KOPT-K1 (cell line): ENCODE results near the gene P2RY8.
"Not testable (repeated sequence)": the region's sequence is repeated elsewhere in the genome, so short reads cannot be mapped to it uniquely, and the experiment has no call there.

ENCODE experiments used
- H3K27ac ChIP-seq: fragments of 200-600 bp; sonication (generic); 2 replicates; pipeline ENCODE4 v1.5.1; 2016; ENCODE audit warnings: antibody characterized with exemption, mild to moderate bottlenecking, low read depth, low read length; ENCODE audit not compliant: poor library complexity, severe bottlenecking
- H3K36me3 ChIP-seq: fragments of 200-600 bp; sonication (generic); 2 replicates; pipeline ENCODE4 v1.5.1; 2017; ENCODE audit warnings: antibody characterized with exemption, mild to moderate bottlenecking, low read length, moderate library complexity; ENCODE audit not compliant: insufficient read depth
- H3K9me3 ChIP-seq: fragments of 200-600 bp; sonication (generic); 2 replicates; pipeline ENCODE4 v1.5.1; 2017; ENCODE audit warnings: antibody characterized with exemption, low read length, mild to moderate bottlenecking; ENCODE audit not compliant: insufficient read depth, poor library complexity, severe bottlenecking

The P2RY8 gene

DNA sequence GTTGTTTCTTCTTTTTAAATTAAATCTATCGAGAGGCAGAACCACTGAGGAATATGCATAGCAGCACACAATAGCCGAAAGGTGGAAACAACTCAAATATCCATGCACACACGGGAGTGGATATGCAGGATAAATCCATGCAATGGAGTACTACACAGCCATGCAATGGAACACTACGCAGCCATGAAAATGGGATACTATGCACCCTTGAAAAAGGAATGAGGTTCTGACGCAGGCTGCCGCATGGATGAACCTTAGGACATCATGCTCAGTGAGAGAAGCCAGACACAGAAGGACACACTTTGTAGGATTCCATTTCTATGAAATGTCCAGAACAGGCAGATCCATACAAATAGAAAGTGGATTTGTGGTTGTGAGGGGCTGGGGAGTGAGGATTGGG, 18.4 kb upstream of the P2RY8 start:
- no peaks in the 10 kb centered on the region for H3K36me3 ChIP-seq
- peaks cover 5% of the 10 kb centered on the region for H3K9me3 ChIP-seq
- H3K27ac ChIP-seq = no peak overlapping the region

DNA sequence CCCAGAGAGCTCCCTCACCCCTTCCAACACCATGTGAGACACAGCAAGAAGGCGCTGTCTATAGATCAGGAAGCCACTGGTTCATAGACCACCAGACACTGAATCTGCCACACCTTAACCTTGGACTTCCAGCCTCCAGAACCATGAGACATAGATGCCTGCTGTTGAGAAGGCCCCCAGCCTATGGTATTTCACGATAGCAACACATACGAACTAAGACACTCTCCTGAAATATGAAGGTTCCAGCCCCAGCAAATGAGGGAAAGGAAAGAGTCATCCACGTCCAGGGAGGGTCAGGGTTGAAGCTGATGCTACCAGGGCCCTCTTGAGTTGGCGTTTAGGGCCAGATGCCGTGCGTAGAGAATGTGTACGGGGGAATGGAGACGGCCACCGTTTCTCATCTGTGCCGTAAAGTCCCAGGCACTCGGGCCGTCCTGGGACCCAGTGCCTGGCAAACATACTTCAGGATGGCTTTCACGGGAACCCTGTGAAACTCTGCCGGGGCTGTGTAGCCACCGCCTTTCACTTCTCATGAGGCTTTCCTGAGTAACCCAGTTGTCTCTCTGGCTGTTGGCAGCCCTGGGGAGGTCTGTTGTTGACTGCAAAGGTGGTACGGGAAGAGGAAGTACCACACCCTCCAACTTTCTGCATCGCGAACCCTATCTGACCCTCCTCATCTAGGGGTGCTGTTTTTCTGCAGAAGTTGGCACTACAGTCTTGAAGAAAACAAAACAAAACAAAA, 17.7 kb upstream of the P2RY8 start:
- H3K36me3 ChIP-seq = no peaks in the 10 kb centered on the region
- peaks cover 5% of the 10 kb centered on the region for H3K9me3 ChIP-seq
- no peak overlapping the region for H3K27ac ChIP-seq

DNA sequence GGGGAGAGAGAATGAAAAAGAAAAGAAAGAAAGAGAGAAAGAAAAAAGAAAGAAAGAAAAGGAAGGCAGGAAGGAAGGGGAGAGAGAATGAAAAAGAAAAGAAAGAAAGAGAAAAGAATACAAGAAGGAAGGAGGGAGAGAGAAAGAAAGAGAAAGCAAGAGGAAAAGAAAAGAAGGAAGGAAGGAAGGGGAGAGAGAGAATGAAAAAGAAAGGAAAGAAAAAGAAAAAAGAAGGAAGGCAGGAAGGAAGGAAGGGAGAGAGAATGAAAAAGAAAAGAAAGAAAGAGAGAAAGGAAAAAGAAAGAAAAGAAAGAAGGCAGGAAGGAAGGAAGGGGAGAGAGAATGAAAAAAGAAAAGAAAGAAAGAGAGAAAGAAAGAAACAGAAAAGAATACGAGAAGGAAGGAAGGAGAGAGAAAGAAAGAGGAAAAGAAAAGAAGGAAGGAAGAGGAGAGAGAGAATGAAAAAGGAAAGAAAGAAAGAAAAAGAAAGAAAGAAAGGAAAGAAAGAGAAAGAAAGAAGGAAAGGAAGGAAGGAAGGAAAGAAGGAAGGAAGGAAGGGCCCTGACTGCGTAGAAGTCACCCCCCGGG, 15.1 kb upstream of the P2RY8 start:
- H3K27ac ChIP-seq = no peak overlapping the region
- peaks cover 12% of the 10 kb centered on the region for H3K9me3 ChIP-seq
- H3K36me3 ChIP-seq = no peaks in the 10 kb centered on the region

DNA sequence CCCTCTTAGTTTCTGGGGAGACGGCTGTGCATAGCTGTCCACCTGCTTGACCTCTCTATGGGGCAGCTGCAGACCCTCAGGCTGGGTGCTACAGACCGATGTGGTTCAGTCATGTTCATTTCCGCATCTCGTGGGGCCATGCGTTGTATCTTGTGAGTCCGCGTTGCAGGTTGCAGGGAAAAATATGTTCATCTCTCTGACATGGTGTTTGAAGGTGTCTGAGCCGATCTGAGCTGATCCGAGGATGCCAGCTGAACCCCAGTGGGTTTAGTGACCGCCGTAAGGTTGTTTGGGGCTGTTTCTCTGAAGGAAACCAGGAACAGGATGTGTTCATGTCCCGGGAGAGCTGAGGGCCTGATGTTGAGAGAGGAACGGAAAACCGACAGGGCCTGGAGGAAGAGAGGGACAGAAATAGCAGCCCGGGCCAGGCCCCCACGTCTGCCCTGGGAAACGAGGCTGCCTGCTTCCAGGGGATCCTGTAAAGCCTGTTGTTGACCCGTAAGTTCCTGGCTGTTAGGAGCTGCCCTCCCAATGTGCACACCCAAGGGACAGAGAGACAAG, 9.8 kb upstream of the P2RY8 start:
- H3K27ac ChIP-seq = no peak overlapping the region
- H3K36me3 ChIP-seq = no peaks in the 10 kb centered on the region

DNA sequence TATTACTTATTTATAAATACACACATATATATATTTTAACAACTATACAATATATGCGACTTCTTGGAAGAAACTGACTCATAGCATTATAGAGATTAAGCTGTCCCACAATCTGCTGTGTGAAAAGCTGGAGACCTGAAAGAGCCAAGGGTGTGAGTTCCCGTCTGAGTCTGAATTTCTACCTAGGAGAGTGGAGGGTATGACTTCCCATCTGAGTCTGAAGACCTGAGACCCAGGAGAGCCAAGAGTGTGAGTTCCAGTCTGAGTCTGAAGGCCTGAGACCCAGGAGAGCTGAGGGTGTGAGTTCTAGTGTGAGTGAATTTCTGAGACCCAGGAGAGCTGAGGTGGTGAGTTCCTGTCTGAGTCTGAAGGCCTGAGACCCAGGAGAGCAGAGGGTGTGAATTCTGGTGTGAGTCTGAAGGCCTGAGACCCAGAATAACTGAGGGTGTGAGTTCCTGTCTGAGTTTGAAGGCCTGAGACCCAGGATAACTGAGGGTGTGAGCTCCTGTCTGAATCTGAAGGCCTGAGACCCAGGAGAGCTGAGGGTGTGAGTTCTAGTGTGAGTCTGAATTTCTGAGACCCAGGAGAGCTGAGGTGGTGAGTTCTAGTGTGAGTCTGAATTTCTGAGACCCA, 8.9 kb upstream of the P2RY8 start:
- no peaks in the 10 kb centered on the region for H3K36me3 ChIP-seq
- peak overlapping the region; percentile 25 for H3K27ac ChIP-seq
- H3K9me3 ChIP-seq = peaks cover 7% of the 10 kb centered on the region

More for the DNA sequence above, 9.8 kb upstream of the P2RY8 start:
- H3K9me3 ChIP-seq = peaks cover 7% of the 10 kb centered on the region

DNA sequence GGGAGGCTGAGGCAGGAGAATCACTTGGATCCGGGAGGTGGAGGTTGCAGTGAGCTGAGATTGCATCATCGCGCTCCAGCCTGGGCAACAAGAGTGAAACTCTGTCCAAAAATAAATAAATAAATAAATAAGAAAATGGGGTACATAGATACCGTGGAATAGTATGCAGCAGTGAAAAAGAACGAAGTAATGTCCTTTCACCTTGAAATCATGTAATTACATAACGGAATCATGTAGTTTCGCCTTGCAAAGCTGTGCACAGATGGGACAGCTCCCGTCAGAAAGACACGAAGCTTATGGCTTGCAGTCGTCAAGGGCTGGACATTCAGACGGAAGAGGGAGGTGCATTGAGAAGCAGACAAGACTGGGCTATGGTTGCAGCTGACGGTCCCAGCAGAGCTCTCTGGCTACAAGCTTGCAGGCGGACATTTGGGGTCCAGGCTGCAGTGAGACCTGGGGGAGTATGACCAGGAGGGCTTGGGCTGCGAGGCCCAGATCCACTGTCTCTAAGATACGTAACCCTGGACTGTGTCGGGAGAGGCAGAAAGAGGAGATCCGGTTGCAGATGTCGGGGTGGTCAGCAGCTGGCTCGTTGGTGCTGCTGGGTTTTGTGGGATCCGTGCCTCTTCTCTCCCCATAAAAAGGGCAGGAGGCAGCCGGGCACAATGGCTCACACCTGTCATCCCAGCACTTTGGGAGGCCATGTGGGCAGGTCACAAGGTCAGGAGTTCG, 6.2 kb upstream of the P2RY8 start:
- Histone ChIP-seq H3K9me3 (no peaks in the 10 kb centered on the region), H3K27ac (no peak overlapping the region), H3K36me3 (no peaks in the 10 kb centered on the region)

DNA sequence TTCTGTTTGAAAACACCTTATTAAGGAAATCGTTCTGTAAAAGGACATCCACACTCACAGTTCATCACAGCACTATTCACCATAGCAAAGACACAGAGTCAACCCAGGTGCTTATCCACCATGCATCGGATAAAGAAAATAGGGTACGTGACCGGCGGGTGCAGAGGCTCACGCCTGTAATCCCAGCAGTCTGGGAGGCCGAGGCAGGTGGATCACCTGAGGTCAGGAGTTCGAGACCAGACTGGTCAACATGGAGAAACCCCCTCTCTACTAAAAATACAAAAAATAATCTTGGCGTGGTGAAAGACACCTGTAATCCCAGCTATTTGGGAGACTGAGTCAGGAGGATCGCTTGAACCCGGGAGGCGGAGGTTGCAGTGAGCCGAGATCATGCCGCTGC, 2.2 kb upstream of the P2RY8 start:
- not testable (repeated sequence) for H3K9me3 ChIP-seq, H3K36me3 ChIP-seq
- peak overlapping the region; percentile 94 for H3K27ac ChIP-seq

DNA sequence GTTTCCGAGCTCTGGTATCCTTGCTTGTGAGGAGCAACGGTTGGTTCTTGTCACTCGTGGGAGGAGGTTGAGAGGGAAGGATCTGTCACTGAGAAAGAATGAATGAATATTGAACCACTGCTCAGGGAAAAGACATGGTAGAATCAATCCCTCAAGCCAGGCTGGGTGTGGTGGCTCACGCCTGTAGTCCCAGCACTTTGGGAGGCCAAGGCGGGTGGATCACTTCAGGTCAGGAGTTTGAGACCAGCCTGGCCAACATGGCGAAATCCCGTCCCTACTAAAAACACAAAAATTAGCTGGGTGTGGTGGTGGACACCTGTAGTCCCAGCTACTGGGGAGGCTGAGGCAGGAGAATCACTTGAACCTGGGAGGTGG, 718 bp upstream of the P2RY8 start:
- H3K9me3 ChIP-seq, H3K36me3 ChIP-seq: not testable (repeated sequence)
- peak overlapping the region; percentile 94 for H3K27ac ChIP-seq

DNA sequence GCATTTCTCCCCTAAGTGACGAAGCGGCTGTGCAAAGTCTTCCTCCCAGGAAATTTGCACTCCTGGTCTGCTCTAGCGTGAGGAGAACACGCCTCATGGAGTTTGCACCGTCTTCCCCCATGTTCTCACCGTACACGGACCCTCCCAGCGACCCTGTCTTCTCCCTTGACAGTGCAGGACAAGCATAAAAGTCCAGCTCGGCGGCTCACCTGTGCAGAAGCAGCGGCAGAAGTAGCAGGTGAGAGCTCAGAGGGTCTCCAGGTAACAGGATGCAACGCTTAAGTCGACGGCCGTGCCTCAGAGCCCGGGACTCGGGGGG, 314 bp downstream of the P2RY8 start:
- no peaks in the 10 kb centered on the region for H3K9me3 ChIP-seq
- peaks cover 15% of the 10 kb centered on the region for H3K36me3 ChIP-seq
- H3K27ac ChIP-seq = peak overlapping the region; percentile 94

DNA sequence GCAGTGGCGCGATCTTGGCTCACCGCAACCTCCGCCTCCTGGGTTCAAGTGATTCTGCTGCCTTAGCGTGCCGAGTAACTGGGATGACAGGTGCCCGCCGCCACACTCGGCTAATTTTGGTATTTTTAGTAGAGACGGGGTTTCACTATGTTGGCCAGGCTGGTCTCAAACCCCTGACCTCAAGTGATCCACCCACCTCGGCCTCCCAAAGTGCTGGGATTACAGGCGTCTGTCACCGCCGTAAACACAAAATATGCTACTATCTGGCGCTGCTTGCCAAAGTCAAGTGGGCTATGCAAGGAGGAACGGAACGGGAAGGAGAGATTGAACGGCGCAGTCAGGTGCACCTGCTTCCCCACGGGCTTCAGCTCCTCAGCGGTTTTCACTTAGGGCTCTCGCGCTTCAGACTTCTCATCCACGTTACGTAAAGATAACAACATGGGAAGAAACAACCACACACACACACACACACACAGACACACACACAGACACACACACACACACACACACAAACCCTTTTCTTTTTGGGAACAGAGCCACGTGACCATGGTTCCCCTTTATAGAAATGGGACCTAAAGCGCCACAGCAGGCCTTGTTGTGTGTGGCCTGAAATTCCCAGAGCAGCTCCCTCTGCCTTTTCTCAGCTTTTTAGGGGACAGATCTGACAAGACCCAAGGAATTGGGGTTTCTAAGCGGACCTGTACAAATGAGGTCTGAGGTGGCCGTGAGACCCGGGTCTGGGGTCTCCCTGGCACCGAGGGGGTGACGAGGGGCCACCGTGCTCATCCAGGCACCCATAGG, 1.5 kb downstream of the P2RY8 start:
- Histone ChIP-seq H3K27ac (peak overlapping the region; percentile 94), H3K9me3 (no peaks in the 10 kb centered on the region), H3K36me3 (peaks cover 22% of the 10 kb centered on the region)

DNA sequence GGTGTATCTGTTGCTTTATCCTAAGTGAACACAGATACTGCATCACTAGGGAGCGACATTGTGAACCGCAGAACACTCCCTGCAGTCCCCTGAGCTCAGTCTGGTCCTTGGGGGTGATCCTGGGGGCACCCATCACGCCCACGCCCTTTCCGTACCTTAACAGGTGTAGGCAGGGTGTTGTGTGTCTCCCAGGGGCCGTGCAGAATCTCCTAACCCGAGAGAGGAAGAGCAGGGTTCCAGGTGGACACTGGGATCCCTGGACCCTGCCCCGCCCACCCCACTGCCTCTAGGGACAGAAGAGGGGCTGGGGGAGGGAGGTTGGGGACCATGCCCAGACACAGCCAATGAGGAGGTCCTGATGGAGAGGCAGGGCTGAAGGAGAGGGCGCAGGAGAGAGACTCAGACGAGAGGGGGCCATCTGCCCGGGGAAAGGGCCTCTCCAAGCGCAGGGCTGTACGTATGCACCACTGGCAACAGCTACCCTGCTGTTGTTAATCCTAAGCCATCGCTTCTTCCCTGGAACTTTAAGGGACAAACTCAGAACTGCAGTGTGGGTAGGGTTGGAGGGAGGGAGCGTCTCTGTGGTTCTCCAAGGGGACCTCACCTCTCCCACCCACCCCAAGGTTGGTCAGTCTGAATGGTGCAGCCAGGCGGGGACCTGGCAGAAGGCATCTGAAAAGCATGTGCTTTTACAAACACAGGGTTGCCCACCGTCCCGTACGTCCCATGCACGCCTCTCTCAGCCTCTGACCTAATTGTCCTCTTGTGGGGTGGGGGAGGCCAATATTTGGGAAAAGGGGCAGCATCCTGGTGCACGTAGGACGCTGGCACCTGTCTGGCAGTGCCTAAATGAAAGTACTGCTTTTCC, 2.5 kb downstream of the P2RY8 start:
- peaks cover 27% of the 10 kb centered on the region for H3K36me3 ChIP-seq
- peak overlapping the region; percentile 94 for H3K27ac ChIP-seq

DNA sequence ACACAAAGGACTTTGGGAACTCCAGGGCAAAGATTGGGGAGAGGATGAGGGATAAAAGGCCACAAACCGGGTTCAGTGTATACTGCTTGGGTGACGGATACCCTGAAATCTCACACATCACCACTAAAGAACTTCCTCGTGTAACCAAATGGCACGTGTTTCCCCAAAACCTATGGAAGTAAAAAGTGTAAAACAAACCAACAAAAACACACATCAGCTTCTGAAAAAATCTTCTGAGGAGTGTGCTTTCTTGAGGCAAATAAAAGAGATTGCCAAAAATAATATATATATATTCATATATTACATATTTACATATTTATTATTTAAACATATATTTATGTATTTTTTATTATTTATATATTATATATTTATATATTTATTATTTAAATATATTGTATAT, 3.9 kb downstream of the P2RY8 start:
- Histone ChIP-seq H3K27ac (no peak overlapping the region), H3K36me3 (peaks cover 41% of the 10 kb centered on the region), H3K9me3 (no peaks in the 10 kb centered on the region)

More for the DNA sequence above, 2.5 kb downstream of the P2RY8 start:
- H3K9me3 ChIP-seq = no peaks in the 10 kb centered on the region

DNA sequence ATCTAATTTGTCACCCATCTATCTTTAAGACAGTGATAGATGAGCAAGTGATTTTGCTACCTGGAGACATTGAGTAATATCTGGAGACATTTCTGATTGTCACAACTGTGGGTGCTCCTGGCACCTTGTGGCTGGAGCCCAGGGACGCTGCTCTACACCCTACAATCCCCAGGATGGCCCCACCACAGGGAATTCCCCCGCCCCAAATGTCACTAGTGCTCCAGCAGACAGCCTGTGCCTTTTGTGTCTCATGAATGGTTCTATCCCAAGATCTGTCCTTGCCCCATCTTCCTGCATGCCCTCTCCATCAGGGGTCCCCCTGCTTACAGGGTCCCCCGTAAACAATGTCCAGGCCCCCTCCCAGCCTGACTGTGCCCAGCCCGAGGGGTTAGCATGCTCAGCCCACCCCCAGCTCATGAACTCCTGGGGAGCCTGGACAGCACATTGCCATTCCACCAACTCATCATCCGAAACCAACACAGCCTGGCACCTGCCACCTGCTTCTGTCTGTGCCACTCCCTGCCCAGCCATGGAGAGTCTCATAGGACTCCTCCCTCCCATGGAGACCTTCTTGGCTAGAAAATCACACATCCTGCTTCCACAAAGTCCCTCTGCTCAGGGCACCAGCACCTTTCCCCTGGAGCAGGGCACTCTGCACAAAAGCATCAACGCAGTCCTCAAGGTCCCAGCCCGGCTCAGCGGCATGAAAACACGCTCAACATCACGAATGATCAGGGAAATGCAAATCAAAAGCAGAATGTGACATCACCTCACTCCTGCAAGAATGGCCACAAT, 5.7 kb downstream of the P2RY8 start:
- peaks cover 54% of the 10 kb centered on the region for H3K36me3 ChIP-seq
- H3K27ac ChIP-seq = peak overlapping the region; percentile 10
- H3K9me3 ChIP-seq = no peaks in the 10 kb centered on the region
